PC-9 (cell line): ENCODE data around the gene TMEM51.

Experiments
- CTCF ChIP-seq: fragments of 200-600 bp; sonication (generic); conservative IDR thresholded peaks from 2 replicates; pipeline ENCODE4 v1.6.1; 2017; ENCODE audit warnings: mixed run types, antibody characterized with exemption, mild to moderate bottlenecking, moderate library complexity
- EZH2 ChIP-seq: fragments of 200-600 bp; sonication (generic); IDR thresholded peaks from 2 replicates; pipeline ENCODE4 v1.8.0; 2017; ENCODE audit warnings: antibody characterized with exemption, low read depth

- TF ChIP-seq CTCF, result no peak
- no peak for TF ChIP-seq EZH2
Measured at GRCh38 chr1:15245593-15246360, 92.2 kb downstream of the TMEM51 start.
